AG04449 (cell line): ENCODE data around the gene MEOX2.

Source experiments
- CTCF ChIA-PET: fragments of 350-600 bp; formaldehyde crosslinking; extraction: SDS; loops from one replicate; lab custom pipeline; 2021; ENCODE audit warnings: antibody characterized with exemption; lab: Yijun Ruan, JAX
- POLR2A ChIA-PET: fragments of 400-600, 350-600 bp; formaldehyde crosslinking; extraction: SDS; loops from one replicate; lab custom pipeline; 2020; ENCODE audit warnings: antibody characterized with exemption, inconsistent platforms; lab: Yijun Ruan, JAX
- DNase-seq: peaks from one replicate; pipeline ENCODE4 v3.0.0-alpha.2; 2010; ENCODE audit warnings: low read depth, low spot score
- H3K4me3 ChIP-seq: 2 replicates; pipeline ENCODE4 v1.5.1; 2011; ENCODE audit warnings: low read depth, mild to moderate bottlenecking, control low read depth, low read length
- CTCF ChIP-seq: IDR thresholded peaks from one replicate; pipeline ENCODE4 v1.5.1; 2011; ENCODE audit warnings: mild to moderate bottlenecking, moderate library complexity, low read length, control low read depth, inconsistent platforms; ENCODE audit not compliant: insufficient read depth; ENCODE audit errors: missing control alignments

Gene MEOX2

GRCh38 chr7:15684111-15684800, 2.2 kb downstream of the MEOX2 start:
- CTCF ChIA-PET, result interaction anchor here (2.3 kb wide), 1 partner anchor 37 kb away, joined by 7 read pairs; no protein-coding TSS in a partner anchor
- POLR2A ChIA-PET, result no interaction called here
- H3K4me3 ChIP-seq, result no peak overlapping the region
- TF ChIP-seq CTCF, result no peak
- no peak for DNase-seq

GRCh38 chr7:15682751-15683245, 3.7 kb downstream of the MEOX2 start:
- POLR2A ChIA-PET, result no interaction called here
- no peak overlapping the region for H3K4me3 ChIP-seq
- CTCF ChIA-PET, result interaction anchor here (2.3 kb wide), 1 partner anchor 39 kb away, joined by 7 read pairs; no protein-coding TSS in a partner anchor
- no peak for DNase-seq
- TF ChIP-seq CTCF, result no peak

GRCh38 chr7:15682111-15682510, 4.4 kb downstream of the MEOX2 start:
- H3K4me3 ChIP-seq, result no peak overlapping the region
- POLR2A ChIA-PET, result no interaction called here
- CTCF ChIA-PET, result interaction anchor here (2.3 kb wide), 1 partner anchor 39 kb away, joined by 7 read pairs; no protein-coding TSS in a partner anchor
- no peak for DNase-seq
- no peak for TF ChIP-seq CTCF

DNA sequence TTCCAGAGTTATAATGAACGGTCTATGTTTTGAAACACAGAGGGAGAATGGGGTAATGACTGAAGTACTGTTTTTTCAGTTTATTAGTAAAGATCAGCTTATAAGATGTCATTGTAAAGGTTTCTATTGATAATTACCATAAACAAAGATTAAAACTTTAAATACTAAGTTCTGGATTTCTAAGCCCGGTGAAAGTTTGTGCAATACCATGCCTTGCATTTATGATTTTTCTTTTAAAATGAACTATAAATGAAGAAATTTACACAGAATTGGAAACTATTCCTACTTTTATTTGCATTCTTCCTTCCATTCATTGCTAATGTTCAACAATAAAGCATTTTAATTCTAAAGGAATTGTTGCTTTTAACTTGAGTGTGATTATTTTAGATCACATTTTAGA, 4.9 kb downstream of the MEOX2 start:
- no peak overlapping the region for H3K4me3 ChIP-seq
- DNase-seq, result no peak
- TF ChIP-seq CTCF, result no peak
- ChIA-PET CTCF (no interaction called here), POLR2A (no interaction called here)

DNA sequence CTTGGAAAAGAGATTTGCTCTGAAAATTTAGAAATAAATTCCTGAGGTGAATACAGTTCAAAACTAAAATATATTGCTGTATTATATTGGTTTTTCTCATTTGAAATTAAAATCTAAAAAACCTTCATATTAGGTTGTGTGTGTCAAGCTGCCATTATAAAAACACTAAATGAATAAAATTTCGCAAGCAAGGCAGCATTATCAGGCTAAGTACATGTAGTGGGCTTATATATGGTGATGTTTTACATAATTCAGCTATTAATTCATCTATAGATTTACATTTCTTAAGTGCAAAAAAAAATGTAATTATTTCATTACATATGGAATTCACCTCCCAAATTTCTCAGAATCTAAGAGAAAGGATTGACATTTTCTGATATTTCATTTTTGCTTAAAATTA, 5.3 kb downstream of the MEOX2 start:
- DNase-seq, result no peak
- H3K4me3 ChIP-seq, result no peak overlapping the region
- CTCF ChIA-PET, result no interaction called here
- POLR2A ChIA-PET, result no interaction called here
- TF ChIP-seq CTCF, result no peak

DNA sequence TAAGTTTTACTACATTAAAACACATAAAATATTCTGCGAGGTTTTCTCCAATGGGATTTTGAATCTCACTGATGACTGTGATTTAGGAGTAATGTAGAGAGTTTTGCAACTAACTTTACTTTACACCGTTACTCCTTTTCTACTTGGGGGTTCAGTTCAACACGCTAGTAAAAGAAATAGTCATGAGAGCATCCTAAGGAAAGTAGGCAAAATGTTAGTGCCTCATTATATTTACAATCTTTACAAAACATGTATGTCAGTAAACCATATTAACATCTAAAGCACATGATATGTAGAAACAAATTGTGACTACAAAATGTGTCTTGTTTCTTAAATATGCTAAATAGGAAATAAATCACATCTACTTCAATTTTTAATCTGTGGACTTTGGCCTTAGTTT, 6.0 kb downstream of the MEOX2 start:
- DNase-seq, result no peak
- POLR2A ChIA-PET, result no interaction called here
- no peak overlapping the region for H3K4me3 ChIP-seq
- TF ChIP-seq CTCF, result no peak
- CTCF ChIA-PET, result no interaction called here
